Activated B cell treated with CpG ODN at 0.5 μM for 24 hours (primary cell): ENCODE results near the gene IFT80. TPM values are rescaled to one million over a fixed set of nuclear protein-coding genes. Genes with fewer than 3 reads are reported as not detected.

Experiments
- ATAC-seq: fragments of 200-7000 bp; cut with Tn5 transposase; one replicate; pipeline ENCODE4 v1.10.0; 2021; ENCODE audit warnings: low read depth, mild to moderate bottlenecking, moderate library complexity
- CTCF ChIA-PET: fragments of 350-600 bp; sonication (Branson Sonifier 250); formaldehyde crosslinking; loops from one replicate; lab custom pipeline; 2021; ENCODE audit warnings: antibody characterized with exemption; lab: Charles Lee
- POLR2A ChIA-PET: fragments of 350-600 bp; sonication (Branson Sonifier 250); formaldehyde crosslinking; loops from one replicate; lab custom pipeline; 2021; ENCODE audit warnings: antibody characterized with exemption; lab: Charles Lee
- DNase-seq: peaks from one replicate; pipeline ENCODE4 v3.0.0; 2022
- H3K27ac Mint-ChIP-seq: one replicate; pipeline ENCODE4 v1.8.0; 2020; ENCODE audit warnings: mixed read lengths
- H3K27me3 Mint-ChIP-seq: one replicate; pipeline ENCODE4 v1.8.0; 2021; ENCODE audit warnings: mixed read lengths
- H3K36me3 Mint-ChIP-seq: one replicate; pipeline ENCODE4 v1.8.0; 2021; ENCODE audit warnings: low read depth, mixed read lengths
- H3K4me1 Mint-ChIP-seq: one replicate; pipeline ENCODE4 v1.8.0; 2021; ENCODE audit warnings: mixed read lengths
- H3K4me3 Mint-ChIP-seq: one replicate; pipeline ENCODE4 v1.8.0; 2020; ENCODE audit warnings: mild to moderate bottlenecking, mixed read lengths
- H3K9me3 Mint-ChIP-seq: one replicate; pipeline ENCODE4 v1.8.0; 2020; ENCODE audit warnings: mixed read lengths
- CTCF ChIP-seq: fragments of 200-600 bp; IDR thresholded peaks from one replicate; pipeline ENCODE4 v1.8.0; 2022; ENCODE audit warnings: antibody characterized with exemption, mild to moderate bottlenecking
- intact Hi-C: fragments of 100-400 bp; cut with micrococcal nuclease; formaldehyde crosslinking; loops from one replicate; pipeline ENCODE4 v1.15.1; 2024
- total RNA-seq: library from RNA; stranded (reverse); gene quantifications from 2 replicates; pipeline ENCODE4 v1.2.3, GENCODE V29; 2022

The IFT80 gene
- 20.8 and 26.7 TPM in 2 replicates for total RNA-seq

GRCh38 chr3:160399125-160400029 is at the start of gene IFT80, which contains the start of gene SMC4:
Gene IFT80 (minus strand): TSS chr3:160399225. CDS start chr3:160384600, 14,625 bp downstream.
Gene SMC4 (plus strand): TSS chr3:160399650. CDS start chr3:160400827, 1,177 bp downstream.
- Mint-ChIP-seq H3K36me3 (peaks cover 22% of the 10 kb centered on the region), H3K4me1 (peaks cover 47% of the 10 kb centered on the region), H3K4me3 (peak within 1 kb of the TSS; percentile 97), H3K9me3 (no peaks in the 10 kb centered on the region), H3K27ac (peak within 1 kb of the TSS; percentile 99), H3K27me3 (peaks cover 2% of the 10 kb centered on the region)
- peak; percentile 95 for ATAC-seq
- POLR2A ChIA-PET: interaction anchor here (0.5 to 2.3 kb wide), 4 partner anchors 9 to 367 kb away, joined by 3 to 16 read pairs (median 4); partner anchors contain the start of gene TRIM59
- CTCF ChIA-PET: interaction anchor here (1.2 to 2.4 kb wide), 3 partner anchors 16 to 513 kb away, joined by 3 to 6 read pairs (median 3); partner anchors contain the start of gene TRIM59
- DNase-seq: peak; percentile 90
- TF ChIP-seq CTCF: no peak
- intact Hi-C loops: loop anchor here (1.0 to 5.0 kb wide), 12 partner anchors 14 to 1755 kb away; partner anchors contain the start of genes C3orf80, GFM1, IL12A and KPNA4

- H3K27ac Mint-ChIP-seq: no peak overlapping the region
- intact Hi-C loops: loop anchor here (5.0 kb wide), 1 partner anchor 685 kb away; no protein-coding TSS in a partner anchor
- peaks cover 38% of the 10 kb centered on the region for H3K4me1 Mint-ChIP-seq
- no peak for TF ChIP-seq CTCF
- H3K36me3 Mint-ChIP-seq: peaks cover 22% of the 10 kb centered on the region
- no peak overlapping the region for H3K4me3 Mint-ChIP-seq
- CTCF ChIA-PET: no interaction called here
- DNase-seq (no peak), ATAC-seq (no peak)
- POLR2A ChIA-PET: no interaction called here
- no peaks in the 10 kb centered on the region for H3K9me3 Mint-ChIP-seq
- H3K27me3 Mint-ChIP-seq: no peaks in the 10 kb centered on the region
Observed at GRCh38 chr3:160447544-160447943, 48.5 kb upstream of the IFT80 start.

- intact Hi-C loops: loop anchor here (5.0 kb wide), 1 partner anchor 684 kb away; no protein-coding TSS in a partner anchor
- H3K9me3 Mint-ChIP-seq: no peaks in the 10 kb centered on the region
- POLR2A ChIA-PET: no interaction called here
Observed at GRCh38 chr3:160446522-160447056, 47.6 kb upstream of the IFT80 start.

GRCh38 chr3:160445854-160446253 is 46.8 kb upstream of the IFT80 start:
- Mint-ChIP-seq H3K4me1 (peaks cover 38% of the 10 kb centered on the region), H3K27me3 (no peaks in the 10 kb centered on the region), H3K4me3 (no peak overlapping the region), H3K36me3 (peaks cover 25% of the 10 kb centered on the region), H3K27ac (no peak overlapping the region), H3K9me3 (no peaks in the 10 kb centered on the region)
- no peak for TF ChIP-seq CTCF
- CTCF ChIA-PET: no interaction called here
- POLR2A ChIA-PET: no interaction called here
- DNase-seq: no peak
- no peak for ATAC-seq
- intact Hi-C loops: loop anchor here (5.0 kb wide), 1 partner anchor 684 kb away; no protein-coding TSS in a partner anchor

More at GRCh38 chr3:160446522-160447056, 47.6 kb upstream of the IFT80 start:
- CTCF ChIA-PET: no interaction called here
- DNase-seq (no peak), ATAC-seq (no peak)
- H3K36me3 Mint-ChIP-seq: peaks cover 25% of the 10 kb centered on the region
- H3K4me1 Mint-ChIP-seq: peaks cover 38% of the 10 kb centered on the region
- no peak overlapping the region for H3K4me3 Mint-ChIP-seq
- H3K27me3 Mint-ChIP-seq: no peaks in the 10 kb centered on the region
- H3K27ac Mint-ChIP-seq: no peak overlapping the region
- TF ChIP-seq CTCF: no peak
